RCC 7860 (cell line): ENCODE measurements around the gene LRFN2.

ENCODE experiments used
- DNase-seq: peaks from one replicate; pipeline ENCODE4 v3.0.0-alpha.2; 2015; ENCODE audit warnings: low spot score
- FAIRE-seq: peaks from 2 replicates; lab custom pipeline; 2012; peaks lifted over from hg19 to GRCh38; lab: Jason Lieb, UNC

LRFN2 gene

DNA sequence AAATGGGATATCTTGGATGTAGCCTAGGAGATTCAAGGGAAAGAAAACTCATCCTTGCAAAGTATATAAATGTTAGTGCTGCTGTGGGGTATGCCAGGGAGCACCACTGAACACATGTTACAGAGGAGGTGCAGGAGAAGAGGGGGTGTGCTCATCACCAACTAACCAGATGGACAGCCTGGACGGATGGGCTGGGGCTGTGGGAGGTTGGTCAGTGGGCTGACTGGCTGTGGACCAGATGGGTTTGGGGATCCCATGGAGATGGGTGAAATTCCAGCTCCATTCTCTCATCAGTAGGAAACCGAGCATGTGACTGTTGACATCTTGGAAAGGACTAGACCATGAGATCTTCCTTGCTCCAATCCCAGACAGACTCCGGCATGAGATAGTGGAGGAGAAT, 201.0 kb downstream of the LRFN2 start:
- no peak for DNase-seq
- FAIRE-seq: no peak

- FAIRE-seq: no peak
These were observed 203.6 kb downstream of the LRFN2 start for GRCh38 chr6:40383348-40384115.

DNA sequence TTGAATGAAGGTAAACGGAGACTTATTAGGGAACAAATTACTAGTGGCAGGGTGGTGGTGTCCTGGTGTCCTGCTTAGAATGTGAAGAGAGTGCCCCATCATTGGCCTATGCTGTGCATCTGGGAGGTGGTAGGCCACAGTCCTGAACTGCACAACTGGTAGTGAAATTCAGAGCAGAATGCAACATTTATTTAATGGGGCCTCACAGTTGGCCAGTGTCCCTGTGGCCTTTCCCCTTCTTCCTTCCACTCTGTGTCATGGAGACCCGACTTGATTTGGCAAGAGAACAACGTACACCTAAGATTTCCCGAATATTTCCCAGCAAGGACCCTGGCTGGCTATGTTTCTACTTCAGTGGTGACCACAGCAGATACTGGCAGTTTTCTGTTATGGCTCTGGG, 206.9 kb downstream of the LRFN2 start:
- FAIRE-seq: no peak
- DNase-seq: no peak

More at GRCh38 chr6:40383348-40384115, 203.6 kb downstream of the LRFN2 start:
- DNase-seq: no peak

DNA sequence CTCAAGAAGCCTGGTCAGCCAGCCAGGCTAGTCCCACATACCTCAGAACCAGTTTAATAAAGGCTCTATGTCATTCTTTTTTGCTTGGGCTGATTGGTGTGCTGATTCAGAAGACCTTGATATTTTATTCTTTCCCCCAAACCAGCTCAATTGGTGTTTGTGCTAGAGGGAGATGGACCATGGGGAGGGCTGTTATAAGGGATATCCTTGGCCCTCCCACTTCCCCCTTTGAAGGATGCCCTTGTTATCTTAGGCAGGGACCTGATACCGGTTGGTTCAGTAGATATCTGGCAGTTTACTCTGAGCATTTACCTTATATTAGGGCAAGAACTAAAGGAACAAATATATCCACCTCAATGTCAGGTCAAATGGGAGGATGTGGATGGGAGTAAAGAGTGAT, 207.4 kb downstream of the LRFN2 start:
- FAIRE-seq (no peak), DNase-seq (no peak)

DNA sequence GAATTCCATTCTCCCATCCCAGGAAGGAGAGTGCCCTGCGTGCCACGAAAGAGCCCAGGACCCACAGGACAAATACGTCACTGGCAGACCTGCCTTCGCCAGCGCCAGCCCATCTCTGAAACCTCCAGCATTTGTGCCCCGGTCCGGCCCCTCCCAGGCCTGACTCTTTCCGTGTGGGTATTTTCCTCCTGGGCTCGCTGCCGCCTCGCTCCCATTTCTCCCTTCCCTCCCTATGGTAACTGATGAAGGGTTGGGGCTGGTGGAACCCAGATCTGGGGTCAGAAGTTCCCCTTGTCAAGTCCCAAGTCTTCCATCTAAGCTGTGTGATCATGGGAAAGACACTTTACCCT, 208.5 kb downstream of the LRFN2 start:
- FAIRE-seq: no peak
- no peak for DNase-seq

- FAIRE-seq: no peak
- no peak for DNase-seq
These were observed 209.0 kb downstream of the LRFN2 start for GRCh38 chr6:40378071-40378724.

DNA sequence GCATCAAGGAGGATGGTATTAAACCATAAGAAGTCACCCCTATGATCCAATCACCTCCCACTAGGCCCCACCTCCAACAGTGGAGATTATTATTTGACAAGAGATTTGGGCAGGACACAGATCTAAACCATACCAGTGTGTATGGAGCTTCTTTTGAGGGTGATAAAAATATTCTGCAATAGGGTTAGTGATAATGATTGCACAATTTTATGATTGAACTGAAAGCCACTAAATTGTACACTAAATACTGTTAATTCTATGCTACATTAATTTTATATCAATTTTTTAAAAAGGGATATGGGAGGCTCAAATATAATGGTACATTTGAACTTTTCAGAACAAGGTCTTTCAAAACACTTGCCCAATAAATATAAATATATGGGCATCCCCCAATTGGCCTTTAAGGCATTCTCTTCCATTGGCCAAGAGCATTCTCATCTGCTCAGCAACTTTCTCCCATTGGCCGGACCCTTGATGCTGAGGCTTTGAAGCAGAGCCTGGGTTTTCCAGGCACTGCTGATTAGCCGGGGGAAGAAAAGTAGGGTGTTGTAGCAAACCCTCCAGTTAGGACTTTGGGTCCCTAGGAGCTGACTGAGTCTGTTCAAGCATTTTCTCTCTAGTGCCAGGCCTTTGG, 209.9 kb downstream of the LRFN2 start:
- FAIRE-seq: no peak
- no peak for DNase-seq

DNA sequence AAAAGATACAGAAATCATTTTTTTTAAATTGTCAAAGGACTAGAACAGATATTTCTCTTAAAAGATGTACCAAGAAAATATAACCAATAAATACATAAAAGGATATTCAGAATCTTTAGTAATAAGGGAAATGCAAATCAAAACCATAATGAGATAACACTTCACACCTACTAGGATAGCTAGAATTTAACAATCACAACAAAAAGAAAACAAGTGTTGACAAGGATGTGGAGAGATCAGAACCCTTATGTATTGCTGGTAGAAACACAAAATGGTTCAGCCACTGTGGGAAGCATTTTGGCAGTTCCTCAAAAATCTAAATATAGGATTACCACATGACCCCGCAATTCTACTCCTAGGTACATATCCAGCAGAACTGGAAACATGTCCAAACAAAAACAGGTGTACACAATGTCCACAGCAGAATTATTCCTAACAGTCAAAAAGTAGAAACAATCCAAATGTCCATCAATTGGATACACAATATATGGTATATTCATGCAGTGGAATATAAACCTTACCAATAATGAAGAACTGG, 211.0 kb downstream of the LRFN2 start:
- FAIRE-seq (no peak), DNase-seq (no peak)

GRCh38 chr6:40373267-40373666, 213.9 kb downstream of the LRFN2 start:
- FAIRE-seq (no peak), DNase-seq (no peak)

- DNase-seq (no peak), FAIRE-seq (no peak)
These were observed 215.5 kb downstream of the LRFN2 start for GRCh38 chr6:40371621-40372020.

DNA sequence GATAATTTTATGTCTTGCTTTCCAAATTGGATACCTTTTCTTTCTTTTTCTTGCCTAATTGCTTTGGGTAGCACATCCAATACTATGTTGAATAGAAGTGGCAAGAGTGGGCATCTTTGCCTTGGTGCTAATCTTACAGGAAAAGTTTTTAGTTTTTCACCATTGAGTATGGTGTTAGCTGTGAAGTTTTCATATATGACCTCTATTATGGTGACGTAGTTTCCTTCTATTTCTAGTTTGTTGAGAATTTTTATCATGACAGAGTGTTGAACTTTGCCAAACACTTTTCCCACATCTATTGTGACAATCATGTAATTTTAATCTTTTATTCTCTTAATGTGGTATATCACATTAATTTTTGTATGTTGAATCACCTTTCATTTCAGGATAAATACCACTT, 216.1 kb downstream of the LRFN2 start:
- FAIRE-seq (no peak), DNase-seq (no peak)

DNA sequence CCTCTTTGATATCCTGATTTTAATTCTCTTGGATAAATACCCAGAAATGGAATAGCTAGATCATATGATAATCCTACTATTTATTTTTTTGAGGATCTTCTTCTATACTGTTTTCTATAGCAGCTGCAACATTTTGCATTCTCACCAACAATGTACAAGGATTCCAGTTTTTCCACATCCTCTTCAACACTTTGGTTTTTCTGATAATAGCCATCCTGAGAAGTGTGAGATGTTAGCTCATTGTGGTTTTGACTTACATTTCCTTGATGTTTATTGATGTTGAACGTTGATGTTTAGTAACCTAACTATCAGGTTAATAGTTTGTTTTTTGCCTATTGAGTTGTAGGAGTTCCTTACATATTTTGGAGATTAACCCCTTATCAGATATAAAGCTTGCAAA, 217.3 kb downstream of the LRFN2 start:
- no peak for DNase-seq
- FAIRE-seq: no peak

DNA sequence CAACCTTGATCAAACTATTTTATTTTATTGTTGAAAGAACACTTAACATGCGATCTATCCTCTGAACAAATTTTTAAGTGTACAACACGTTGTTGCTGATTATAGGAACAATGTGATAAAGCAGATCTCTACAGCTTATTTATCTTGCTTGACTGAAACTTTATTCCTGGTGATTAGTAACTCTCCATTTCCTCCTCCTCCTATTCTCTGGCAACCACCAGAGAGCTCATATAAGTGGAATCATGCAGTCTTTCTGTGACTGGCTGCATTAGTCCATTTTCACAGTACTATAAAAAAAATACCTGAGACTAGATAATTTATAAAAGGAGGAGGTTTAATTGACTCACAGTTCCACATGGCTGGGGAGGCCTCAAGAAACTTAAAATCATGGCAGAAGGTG, 218.1 kb downstream of the LRFN2 start:
- FAIRE-seq (no peak), DNase-seq (no peak)

DNA sequence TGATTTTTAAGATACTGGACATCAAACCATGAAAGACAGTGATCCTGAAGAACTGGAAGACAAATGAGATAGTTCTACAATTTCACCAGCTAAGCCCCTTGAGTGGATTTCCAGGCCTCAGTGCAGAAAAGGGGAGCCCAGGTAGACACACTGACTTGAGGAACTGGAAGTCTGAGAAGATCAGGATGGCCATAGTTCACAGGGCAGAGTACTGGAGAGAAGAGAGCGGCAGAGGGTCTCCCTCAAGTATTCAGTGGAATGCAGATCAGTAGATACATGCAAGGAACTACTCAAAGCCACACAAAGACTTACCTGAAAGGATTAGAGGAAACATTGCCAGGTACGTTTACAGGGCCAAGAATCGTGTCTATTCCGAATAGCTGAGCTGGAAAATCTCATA, 224.3 kb downstream of the LRFN2 start:
- FAIRE-seq (no peak), DNase-seq (no peak)

DNA sequence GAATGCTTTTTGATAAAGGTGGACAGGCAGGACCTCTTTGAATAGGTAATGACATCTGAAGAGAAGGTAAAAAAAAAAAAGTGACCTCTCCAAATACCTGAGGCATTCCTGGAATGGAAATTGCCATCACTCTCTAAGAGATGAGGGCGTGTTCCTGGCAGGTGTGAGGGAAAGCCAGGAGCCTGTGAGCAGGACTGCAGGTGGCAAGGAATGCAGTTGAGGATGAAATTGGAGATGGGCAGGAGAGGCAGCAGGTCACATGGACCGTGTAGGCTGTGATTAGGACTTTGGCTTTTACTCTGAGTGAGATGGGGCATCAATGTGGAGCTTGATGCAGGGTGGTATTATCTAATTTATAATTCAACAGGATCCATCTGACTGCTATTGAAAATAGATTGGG, 227.4 kb downstream of the LRFN2 start:
- DNase-seq: no peak
- FAIRE-seq: no peak

- FAIRE-seq (no peak), DNase-seq (no peak)
These were observed 228.4 kb downstream of the LRFN2 start for GRCh38 chr6:40358473-40359460.

GRCh38 chr6:40356242-40356910, 230.8 kb downstream of the LRFN2 start:
- DNase-seq (no peak), FAIRE-seq (no peak)

GRCh38 chr6:40355532-40355931, 231.6 kb downstream of the LRFN2 start:
- DNase-seq (no peak), FAIRE-seq (no peak)

DNA sequence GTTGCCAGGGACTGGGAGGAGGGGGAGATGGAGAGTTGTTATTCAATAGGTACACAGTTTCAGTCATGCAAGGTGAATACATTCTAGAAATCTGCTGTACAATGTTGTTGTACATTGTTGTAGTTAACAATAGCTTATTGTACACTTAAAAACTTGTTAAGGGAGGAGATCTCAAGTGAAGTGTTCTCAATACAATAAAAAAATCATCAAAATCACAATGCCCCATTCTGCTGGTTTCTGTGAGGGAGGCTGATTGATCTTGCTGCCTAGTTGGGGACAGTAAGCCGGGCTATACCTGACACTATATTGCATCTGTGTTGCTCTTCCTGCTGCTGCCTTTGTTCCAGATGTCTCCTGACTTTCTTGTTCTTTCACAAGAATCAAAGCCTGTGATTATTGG, 232.1 kb downstream of the LRFN2 start:
- FAIRE-seq (no peak), DNase-seq (no peak)

GRCh38 chr6:40353967-40354452, 233.2 kb downstream of the LRFN2 start:
- DNase-seq: no peak
- no peak for FAIRE-seq
